HEK293 (cell line): Measurements from ENCODE around the gene SDR42E1.

Source experiments
- CTCF ChIA-PET: fragments of 350-600 bp; formaldehyde crosslinking; extraction: SDS; loops from one replicate; lab custom pipeline; 2021; ENCODE audit warnings: antibody characterized with exemption; lab: Yijun Ruan, JAX
- POLR2A ChIA-PET: fragments of 300-600 bp; formaldehyde crosslinking; extraction: SDS; loops from one replicate; lab custom pipeline; 2020; ENCODE audit warnings: antibody characterized with exemption, inconsistent platforms; lab: Yijun Ruan, JAX
- H3K27ac ChIP-seq: fragments of 200-500 bp; sonication (Bioruptor generic); 2 replicates; pipeline ENCODE4 v1.5.1; 2014; ENCODE audit warnings: low read depth, low read length, control low read depth, inconsistent platforms; ENCODE audit errors: extremely low read depth
- H3K36me3 ChIP-seq, 2 experiments: fragments of 200-500 bp in 1 of 2; sonication (Bioruptor generic) in 1 of 2; 1 replicate in 1 of 2; 2 replicates in 1 of 2; pipeline ENCODE4 v1.5.1; 2014 to 2017; ENCODE audit warnings: inconsistent platforms in 2 of 2, low read length in 2 of 2; ENCODE audit not compliant: control insufficient read depth in 2 of 2, insufficient read depth in 1 of 2
- H3K4me1 ChIP-seq: fragments of 200-500 bp; sonication (Bioruptor generic); 2 replicates; pipeline ENCODE4 v1.5.1; 2014; ENCODE audit warnings: mild to moderate bottlenecking, low read length, inconsistent platforms; ENCODE audit not compliant: control insufficient read depth, insufficient read depth
- H3K4me3 ChIP-seq: 2 replicates; pipeline ENCODE4 v1.5.1; 2011; ENCODE audit warnings: low read depth, mild to moderate bottlenecking, control low read depth, low read length, moderate library complexity
- H3K9me3 ChIP-seq: fragments of 200-500 bp; sonication (Bioruptor generic); 2 replicates; pipeline ENCODE4 v1.5.1; 2014; ENCODE audit warnings: low read depth, low read length, inconsistent platforms; ENCODE audit not compliant: control insufficient read depth, insufficient read depth
- PRDM1 ChIP-seq: fragments of 450-650 bp; formaldehyde crosslinking; IDR thresholded peaks from 2 replicates; pipeline ENCODE4; 2016; ENCODE audit warnings: missing biosample characterization, missing genetic modification characterization
- PRDM4 ChIP-seq: fragments of 450-650 bp; formaldehyde crosslinking; IDR thresholded peaks from 2 replicates; pipeline ENCODE4 v1.5.1; 2017; ENCODE audit warnings: missing biosample characterization, missing genetic modification characterization
- SCRT2 ChIP-seq: fragments of 450-650 bp; formaldehyde crosslinking; IDR thresholded peaks from 2 replicates; pipeline ENCODE4 v1.5.1; 2016; ENCODE audit warnings: missing biosample characterization, missing genetic modification characterization
- ZBTB7A ChIP-seq: fragments of 450-650 bp; formaldehyde crosslinking; IDR thresholded peaks from 2 replicates; pipeline ENCODE4 v1.5.1; 2016; ENCODE audit warnings: low read depth, missing biosample characterization, missing genetic modification characterization
- ZNF24 ChIP-seq: fragments of 450-650 bp; formaldehyde crosslinking; IDR thresholded peaks from 2 replicates; pipeline ENCODE4 v1.5.1; 2016; ENCODE audit warnings: missing biosample characterization, missing genetic modification characterization
- ZNF302 ChIP-seq: fragments of 450-650 bp; formaldehyde crosslinking; IDR thresholded peaks from 2 replicates; pipeline ENCODE4 v1.5.1; 2016; ENCODE audit warnings: missing biosample characterization, missing genetic modification characterization, low read depth
- ZNF362 ChIP-seq: fragments of 450-650 bp; formaldehyde crosslinking; IDR thresholded peaks from 2 replicates; pipeline ENCODE4 v1.5.1; 2016; ENCODE audit warnings: missing biosample characterization, missing genetic modification characterization
- ZNF501 ChIP-seq: fragments of 450-650 bp; formaldehyde crosslinking; IDR thresholded peaks from 2 replicates; pipeline ENCODE4 v1.5.1; 2016; ENCODE audit warnings: missing biosample characterization, missing genetic modification characterization
- ZNF558 ChIP-seq: fragments of 450-650 bp; formaldehyde crosslinking; IDR thresholded peaks from 2 replicates; pipeline ENCODE4 v1.5.1; 2016; ENCODE audit warnings: missing biosample characterization, missing genetic modification characterization
- ZNF571 ChIP-seq: fragments of 450-650 bp; formaldehyde crosslinking; IDR thresholded peaks from 2 replicates; pipeline ENCODE4 v1.5.0; 2017; ENCODE audit warnings: missing biosample characterization, missing genetic modification characterization
- ZNF621 ChIP-seq: fragments of 450-650 bp; formaldehyde crosslinking; IDR thresholded peaks from 2 replicates; pipeline ENCODE4 v1.5.1; 2017; ENCODE audit warnings: missing biosample characterization, missing genetic modification characterization
- ZNF623 ChIP-seq: fragments of 450-650 bp; formaldehyde crosslinking; IDR thresholded peaks from 2 replicates; pipeline ENCODE4 v1.5.1; 2016; ENCODE audit warnings: missing biosample characterization, missing genetic modification characterization
- ZNF792 ChIP-seq: fragments of 450-650 bp; formaldehyde crosslinking; IDR thresholded peaks from 2 replicates; pipeline ENCODE4 v1.5.1; 2016; ENCODE audit warnings: missing biosample characterization, missing genetic modification characterization
- TF ChIP-seq, protein P1 (sequence below): fragments of 450-650 bp; formaldehyde crosslinking; IDR thresholded peaks from 2 replicates; pipeline ENCODE4 v1.5.1; 2016; ENCODE audit warnings: missing biosample characterization, missing genetic modification characterization, low read depth
- TF ChIP-seq, protein P2 (sequence below): fragments of 450-650 bp; formaldehyde crosslinking; conservative IDR thresholded peaks from 2 replicates; pipeline ENCODE4 v1.5.1; 2016; ENCODE audit warnings: low read depth, missing biosample characterization, missing genetic modification characterization
- TF ChIP-seq, protein P3 (sequence below): fragments of 450-650 bp; IDR thresholded peaks from 2 replicates; pipeline ENCODE4 v1.5.1; 2018; ENCODE audit warnings: missing biosample characterization, missing genetic modification characterization
- TF ChIP-seq, protein P4 (sequence below): fragments of 450-650 bp; formaldehyde crosslinking; IDR thresholded peaks from 2 replicates; pipeline ENCODE4 v1.5.1; 2017; ENCODE audit warnings: missing biosample characterization, missing genetic modification characterization
- TF ChIP-seq, protein P5 (sequence below): fragments of 450-650 bp; formaldehyde crosslinking; IDR thresholded peaks from 2 replicates; pipeline ENCODE4 v1.5.1; 2016; ENCODE audit warnings: missing biosample characterization, missing genetic modification characterization

Gene SDR42E1

GRCh38 chr16:82040296-82040695 is 29.0 kb upstream of the SDR42E1 start:
- no peak overlapping the region for H3K27ac ChIP-seq
- TF ChIP-seq ZNF24 (tag by site-specific recombination) (no peak), ZNF362 (tag by site-specific recombination) (no peak), ZNF623 (no peak), SCRT2 (tag by site-specific recombination) (no peak), ZNF571 (tag by site-specific recombination) (no peak), ZNF501 (tag by site-specific recombination) (no peak), ZNF302 (tag by site-specific recombination) (no peak)
- TF ChIP-seq, protein P1, sequence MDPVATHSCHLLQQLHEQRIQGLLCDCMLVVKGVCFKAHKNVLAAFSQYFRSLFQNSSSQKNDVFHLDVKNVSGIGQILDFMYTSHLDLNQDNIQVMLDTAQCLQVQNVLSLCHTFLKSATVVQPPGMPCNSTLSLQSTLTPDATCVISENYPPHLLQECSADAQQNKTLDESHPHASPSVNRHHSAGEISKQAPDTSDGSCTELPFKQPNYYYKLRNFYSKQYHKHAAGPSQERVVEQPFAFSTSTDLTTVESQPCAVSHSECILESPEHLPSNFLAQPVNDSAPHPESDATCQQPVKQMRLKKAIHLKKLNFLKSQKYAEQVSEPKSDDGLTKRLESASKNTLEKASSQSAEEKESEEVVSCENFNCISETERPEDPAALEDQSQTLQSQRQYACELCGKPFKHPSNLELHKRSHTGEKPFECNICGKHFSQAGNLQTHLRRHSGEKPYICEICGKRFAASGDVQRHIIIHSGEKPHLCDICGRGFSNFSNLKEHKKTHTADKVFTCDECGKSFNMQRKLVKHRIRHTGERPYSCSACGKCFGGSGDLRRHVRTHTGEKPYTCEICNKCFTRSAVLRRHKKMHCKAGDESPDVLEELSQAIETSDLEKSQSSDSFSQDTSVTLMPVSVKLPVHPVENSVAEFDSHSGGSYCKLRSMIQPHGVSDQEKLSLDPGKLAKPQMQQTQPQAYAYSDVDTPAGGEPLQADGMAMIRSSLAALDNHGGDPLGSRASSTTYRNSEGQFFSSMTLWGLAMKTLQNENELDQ: no peak
- TF ChIP-seq, protein P2, sequence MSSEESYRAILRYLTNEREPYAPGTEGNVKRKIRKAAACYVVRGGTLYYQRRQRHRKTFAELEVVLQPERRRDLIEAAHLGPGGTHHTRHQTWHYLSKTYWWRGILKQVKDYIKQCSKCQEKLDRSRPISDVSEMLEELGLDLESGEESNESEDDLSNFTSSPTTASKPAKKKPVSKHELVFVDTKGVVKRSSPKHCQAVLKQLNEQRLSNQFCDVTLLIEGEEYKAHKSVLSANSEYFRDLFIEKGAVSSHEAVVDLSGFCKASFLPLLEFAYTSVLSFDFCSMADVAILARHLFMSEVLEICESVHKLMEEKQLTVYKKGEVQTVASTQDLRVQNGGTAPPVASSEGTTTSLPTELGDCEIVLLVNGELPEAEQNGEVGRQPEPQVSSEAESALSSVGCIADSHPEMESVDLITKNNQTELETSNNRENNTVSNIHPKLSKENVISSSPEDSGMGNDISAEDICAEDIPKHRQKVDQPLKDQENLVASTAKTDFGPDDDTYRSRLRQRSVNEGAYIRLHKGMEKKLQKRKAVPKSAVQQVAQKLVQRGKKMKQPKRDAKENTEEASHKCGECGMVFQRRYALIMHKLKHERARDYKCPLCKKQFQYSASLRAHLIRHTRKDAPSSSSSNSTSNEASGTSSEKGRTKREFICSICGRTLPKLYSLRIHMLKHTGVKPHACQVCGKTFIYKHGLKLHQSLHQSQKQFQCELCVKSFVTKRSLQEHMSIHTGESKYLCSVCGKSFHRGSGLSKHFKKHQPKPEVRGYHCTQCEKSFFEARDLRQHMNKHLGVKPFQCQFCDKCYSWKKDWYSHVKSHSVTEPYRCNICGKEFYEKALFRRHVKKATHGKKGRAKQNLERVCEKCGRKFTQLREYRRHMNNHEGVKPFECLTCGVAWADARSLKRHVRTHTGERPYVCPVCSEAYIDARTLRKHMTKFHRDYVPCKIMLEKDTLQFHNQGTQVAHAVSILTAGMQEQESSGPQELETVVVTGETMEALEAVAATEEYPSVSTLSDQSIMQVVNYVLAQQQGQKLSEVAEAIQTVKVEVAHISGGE (tag by site-specific recombination): no peak
- TF ChIP-seq, protein P3, sequence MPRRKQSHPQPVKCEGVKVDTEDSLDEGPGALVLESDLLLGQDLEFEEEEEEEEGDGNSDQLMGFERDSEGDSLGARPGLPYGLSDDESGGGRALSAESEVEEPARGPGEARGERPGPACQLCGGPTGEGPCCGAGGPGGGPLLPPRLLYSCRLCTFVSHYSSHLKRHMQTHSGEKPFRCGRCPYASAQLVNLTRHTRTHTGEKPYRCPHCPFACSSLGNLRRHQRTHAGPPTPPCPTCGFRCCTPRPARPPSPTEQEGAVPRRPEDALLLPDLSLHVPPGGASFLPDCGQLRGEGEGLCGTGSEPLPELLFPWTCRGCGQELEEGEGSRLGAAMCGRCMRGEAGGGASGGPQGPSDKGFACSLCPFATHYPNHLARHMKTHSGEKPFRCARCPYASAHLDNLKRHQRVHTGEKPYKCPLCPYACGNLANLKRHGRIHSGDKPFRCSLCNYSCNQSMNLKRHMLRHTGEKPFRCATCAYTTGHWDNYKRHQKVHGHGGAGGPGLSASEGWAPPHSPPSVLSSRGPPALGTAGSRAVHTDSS (tag by site-specific recombination): no peak
- H3K4me3 ChIP-seq: no peak overlapping the region
- H3K36me3 ChIP-seq: no peaks in the 10 kb centered on the region
- no peaks in the 10 kb centered on the region for H3K9me3 ChIP-seq
- ChIA-PET POLR2A (no interaction called here), CTCF (interaction anchor here (0.6 to 1.3 kb wide), 2 partner anchors 8 to 21 kb away, joined by 3 to 5 read pairs; no protein-coding TSS in a partner anchor)
- H3K4me1 ChIP-seq: no peaks in the 10 kb centered on the region

DNA sequence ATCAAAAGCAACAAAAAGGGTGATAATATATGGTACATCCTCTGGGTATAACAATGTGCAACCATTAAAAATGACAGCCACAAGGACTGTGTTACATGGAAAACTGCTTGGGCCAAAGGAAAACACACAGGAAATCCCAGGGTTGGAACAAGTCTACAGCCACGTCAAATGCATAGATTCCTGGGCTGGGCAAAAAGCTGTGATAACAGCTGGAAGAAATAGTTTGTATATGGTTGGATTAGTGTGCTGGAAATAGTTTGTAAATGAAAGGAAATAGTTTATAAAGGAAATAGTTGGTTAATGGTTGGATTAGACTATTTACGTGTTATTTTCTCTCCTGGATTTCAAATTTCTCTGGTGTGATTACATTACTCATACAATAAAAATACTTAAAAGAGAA is 26.4 kb upstream of the SDR42E1 start:
- POLR2A ChIA-PET: no interaction called here
- Histone ChIP-seq H3K4me1 (no peaks in the 10 kb centered on the region), H3K27ac (no peak overlapping the region), H3K9me3 (no peaks in the 10 kb centered on the region), H3K36me3 (no peaks in the 10 kb centered on the region), H3K4me3 (no peak overlapping the region)
- CTCF ChIA-PET: interaction anchor here (1.0 kb wide), 1 partner anchor 21 kb away, joined by 4 read pairs; no protein-coding TSS in a partner anchor
- no peak for TF ChIP-seq PRDM1 (tag by site-specific recombination)
- no peak for TF ChIP-seq ZNF621
- no peak for TF ChIP-seq PRDM4 (tag by site-specific recombination)
- TF ChIP-seq, protein P4, sequence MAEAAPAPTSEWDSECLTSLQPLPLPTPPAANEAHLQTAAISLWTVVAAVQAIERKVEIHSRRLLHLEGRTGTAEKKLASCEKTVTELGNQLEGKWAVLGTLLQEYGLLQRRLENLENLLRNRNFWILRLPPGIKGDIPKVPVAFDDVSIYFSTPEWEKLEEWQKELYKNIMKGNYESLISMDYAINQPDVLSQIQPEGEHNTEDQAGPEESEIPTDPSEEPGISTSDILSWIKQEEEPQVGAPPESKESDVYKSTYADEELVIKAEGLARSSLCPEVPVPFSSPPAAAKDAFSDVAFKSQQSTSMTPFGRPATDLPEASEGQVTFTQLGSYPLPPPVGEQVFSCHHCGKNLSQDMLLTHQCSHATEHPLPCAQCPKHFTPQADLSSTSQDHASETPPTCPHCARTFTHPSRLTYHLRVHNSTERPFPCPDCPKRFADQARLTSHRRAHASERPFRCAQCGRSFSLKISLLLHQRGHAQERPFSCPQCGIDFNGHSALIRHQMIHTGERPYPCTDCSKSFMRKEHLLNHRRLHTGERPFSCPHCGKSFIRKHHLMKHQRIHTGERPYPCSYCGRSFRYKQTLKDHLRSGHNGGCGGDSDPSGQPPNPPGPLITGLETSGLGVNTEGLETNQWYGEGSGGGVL (tag by site-specific recombination): no peak
- TF ChIP-seq, protein P5, sequence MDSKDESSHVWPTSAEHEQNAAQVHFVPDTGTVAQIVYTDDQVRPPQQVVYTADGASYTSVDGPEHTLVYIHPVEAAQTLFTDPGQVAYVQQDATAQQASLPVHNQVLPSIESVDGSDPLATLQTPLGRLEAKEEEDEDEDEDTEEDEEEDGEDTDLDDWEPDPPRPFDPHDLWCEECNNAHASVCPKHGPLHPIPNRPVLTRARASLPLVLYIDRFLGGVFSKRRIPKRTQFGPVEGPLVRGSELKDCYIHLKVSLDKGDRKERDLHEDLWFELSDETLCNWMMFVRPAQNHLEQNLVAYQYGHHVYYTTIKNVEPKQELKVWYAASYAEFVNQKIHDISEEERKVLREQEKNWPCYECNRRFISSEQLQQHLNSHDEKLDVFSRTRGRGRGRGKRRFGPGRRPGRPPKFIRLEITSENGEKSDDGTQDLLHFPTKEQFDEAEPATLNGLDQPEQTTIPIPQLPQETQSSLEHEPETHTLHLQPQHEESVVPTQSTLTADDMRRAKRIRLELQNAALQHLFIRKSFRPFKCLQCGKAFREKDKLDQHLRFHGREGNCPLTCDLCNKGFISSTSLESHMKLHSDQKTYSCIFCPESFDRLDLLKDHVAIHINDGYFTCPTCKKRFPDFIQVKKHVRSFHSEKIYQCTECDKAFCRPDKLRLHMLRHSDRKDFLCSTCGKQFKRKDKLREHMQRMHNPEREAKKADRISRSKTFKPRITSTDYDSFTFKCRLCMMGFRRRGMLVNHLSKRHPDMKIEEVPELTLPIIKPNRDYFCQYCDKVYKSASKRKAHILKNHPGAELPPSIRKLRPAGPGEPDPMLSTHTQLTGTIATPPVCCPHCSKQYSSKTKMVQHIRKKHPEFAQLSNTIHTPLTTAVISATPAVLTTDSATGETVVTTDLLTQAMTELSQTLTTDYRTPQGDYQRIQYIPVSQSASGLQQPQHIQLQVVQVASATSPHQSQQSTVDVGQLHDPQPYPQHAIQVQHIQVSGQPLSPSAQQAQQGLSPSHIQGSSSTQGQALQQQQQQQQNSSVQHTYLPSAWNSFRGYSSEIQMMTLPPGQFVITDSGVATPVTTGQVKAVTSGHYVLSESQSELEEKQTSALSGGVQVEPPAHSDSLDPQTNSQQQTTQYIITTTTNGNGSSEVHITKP (tag by site-specific recombination): no peak
- no peak for TF ChIP-seq ZNF558 (tag by site-specific recombination)
- TF ChIP-seq ZBTB7A: no peak
- no peak for TF ChIP-seq ZNF792 (tag by site-specific recombination)
